GM21526 (cell line): ENCODE data around the gene MEIS3.
"Not testable (repeated sequence)": the region's sequence is repeated elsewhere in the genome, so short reads cannot be mapped to it uniquely, and the experiment has no call there.

ENCODE experiments used
- ATAC-seq: cut with Tn5 transposase; IDR thresholded peaks from one replicate; pipeline ENCODE4 v1.9.1; 2021; ENCODE audit warnings: moderate library complexity; ENCODE audit not compliant: unreplicated experiment, low FRiP score

MEIS3 gene

DNA sequence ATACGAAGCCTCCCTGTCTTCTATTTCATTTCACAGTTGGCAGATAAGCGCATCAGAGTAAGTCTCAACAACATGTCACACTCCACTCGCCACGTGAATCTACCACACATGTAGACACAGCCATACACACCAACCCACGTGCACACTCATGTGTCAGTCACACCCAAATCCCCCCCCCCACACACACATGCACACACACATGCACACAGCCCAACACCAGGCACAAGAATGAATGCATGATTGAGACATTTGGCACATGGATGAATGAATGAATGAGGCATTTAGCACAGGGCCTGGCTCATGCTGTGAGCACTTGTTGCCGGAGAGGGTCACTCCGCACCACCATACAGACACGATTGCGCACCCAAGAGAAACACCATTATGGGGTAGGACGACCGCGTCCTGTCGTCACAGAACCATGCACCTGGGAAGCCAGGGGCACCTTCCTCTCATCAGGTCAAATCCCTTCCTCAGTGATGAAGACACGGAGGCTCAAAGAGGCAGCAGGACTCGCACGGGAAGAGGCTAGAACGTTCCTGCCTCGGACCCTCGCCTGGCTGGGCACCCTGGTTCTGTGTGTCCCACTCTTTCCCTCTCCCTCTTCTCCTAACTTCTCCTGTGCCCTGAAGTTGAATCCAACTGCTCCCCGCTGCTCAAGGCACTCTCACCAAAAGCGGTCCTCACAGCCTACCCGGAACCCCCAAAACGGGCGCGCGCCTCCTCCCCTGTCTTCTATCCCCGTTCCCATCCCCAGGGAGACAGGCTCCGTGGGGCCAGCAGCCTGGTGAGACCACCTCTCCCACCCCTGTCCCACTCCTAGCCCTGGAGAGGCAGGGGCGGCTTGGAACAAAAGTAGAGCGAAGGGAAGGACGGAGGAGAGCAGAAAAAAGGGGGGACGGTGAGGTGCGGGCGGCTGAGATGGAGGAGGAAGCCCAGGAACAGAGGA, 1.3 kb downstream of the MEIS3 start:
- ATAC-seq: no peak

DNA sequence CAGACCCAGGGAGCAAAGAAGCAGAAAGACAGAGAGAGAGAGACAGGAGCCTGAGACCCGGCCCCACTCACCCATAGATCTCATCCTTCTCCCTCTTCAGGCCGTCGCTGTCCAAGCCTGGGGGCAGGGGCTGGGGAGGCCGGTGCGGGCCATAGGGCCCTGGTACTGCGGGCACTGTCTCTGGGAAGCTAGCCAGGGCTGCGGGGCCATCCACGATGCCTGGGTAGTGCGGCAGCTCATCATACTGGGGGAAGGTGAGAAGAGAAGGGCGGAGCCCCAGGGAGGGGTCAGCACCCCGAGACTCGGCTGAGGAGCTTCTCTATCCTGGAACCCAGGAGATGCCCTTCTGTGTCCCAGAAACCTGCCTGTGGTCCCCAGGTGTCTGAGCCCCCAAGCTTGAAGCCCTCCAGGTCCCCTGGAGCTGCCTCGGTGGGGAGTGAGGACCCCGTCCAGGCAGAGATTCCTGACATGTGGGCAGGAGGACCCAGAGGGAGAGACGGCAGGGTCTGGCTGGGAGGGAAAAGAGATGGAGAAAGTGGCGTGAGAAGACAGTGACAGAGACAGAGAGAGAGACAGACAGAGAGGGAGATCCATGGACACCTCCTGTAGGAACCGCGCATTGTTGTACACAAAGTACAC, 2.1 kb downstream of the MEIS3 start:
- no peak for ATAC-seq

DNA sequence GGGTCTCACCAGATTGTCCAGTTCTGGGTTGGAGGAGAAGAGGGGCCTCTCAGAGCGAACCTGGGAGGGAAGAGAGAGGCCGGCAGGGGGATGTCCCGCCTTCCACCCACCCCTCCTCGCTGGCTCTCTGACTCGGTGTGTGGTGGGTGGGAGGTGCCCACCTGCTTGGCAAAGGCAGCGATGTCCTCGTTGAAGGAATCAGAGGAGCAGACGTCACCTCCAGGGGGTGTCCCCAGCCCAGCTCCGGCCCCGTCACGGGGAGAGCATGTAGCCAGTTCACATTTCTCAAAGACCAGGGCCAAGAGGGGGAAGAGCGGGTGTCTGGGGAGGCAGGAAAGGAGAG, 2.7 kb downstream of the MEIS3 start:
- ATAC-seq: no peak

DNA sequence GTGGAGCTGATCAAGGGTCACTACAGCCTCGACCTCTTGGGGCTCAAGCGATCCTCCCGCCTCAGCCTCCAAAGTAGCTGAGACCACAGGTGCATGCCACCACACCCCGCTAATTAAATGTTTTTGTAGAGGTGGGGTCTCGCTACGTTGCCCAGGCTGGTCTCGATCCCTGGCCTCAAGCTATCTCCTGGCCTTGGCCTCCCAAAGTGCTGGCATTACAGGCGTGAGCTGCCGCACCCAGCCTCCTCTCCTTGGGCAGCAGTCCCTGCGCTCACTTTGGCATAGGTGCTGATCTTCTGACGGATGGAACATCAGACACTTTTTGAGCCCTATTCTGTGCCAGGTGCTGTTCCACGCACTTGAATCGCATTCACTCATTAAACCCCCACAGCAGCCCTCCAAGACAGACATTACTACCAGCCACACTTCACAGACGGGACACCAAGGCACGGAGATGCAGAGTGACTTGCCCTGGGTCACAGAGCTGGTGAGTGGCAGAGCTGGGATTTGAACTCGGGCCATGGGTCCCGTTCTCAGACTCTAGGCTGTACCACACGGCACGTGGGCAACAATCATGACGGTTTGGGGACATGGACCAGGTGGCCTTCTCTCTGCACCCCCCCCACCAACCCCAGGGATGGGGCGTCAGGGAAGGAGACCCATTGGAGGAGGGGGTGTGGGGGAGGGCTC, 3.2 kb downstream of the MEIS3 start:
- no peak for ATAC-seq

DNA sequence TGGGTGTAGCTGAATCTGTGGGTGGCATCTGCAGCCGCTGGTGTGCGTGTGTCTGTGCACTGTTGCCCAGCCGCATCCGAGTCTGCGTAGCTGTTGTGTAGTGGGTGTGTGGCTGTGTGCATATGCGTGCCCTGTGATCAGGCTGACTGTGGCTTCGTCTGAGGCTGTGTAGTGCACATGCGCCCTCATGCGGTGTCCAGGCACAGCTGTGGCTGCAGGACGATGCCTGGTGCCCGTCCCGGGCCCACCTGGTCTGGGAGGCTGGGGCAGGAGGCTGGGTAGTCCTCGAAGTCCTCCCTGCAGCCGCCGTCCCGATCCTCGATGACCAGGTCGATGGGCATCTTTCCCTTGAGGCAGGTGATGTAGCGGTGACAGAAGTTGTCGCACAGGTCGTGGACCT, 4.9 kb downstream of the MEIS3 start:
- ATAC-seq: no peak

DNA sequence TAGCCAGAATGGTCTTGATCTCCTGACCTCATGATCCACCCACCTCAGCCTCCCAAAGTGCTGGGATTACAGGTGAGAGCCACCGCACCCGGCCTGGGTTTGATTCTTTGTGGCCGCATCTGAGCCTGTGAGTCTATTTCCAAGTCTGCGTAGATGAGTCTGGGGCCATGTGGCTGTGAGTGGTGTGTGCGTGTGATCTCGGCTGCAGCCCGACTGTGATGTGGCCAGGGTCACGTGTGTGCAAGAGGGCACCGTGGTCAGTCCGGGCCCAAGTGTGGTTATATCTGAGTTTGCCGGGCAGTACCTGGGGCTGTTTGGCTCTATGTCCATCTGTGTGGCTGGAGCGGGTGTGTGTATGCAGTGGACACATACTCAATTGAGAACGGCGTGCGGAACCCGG, 5.4 kb downstream of the MEIS3 start:
- ATAC-seq: no peak

DNA sequence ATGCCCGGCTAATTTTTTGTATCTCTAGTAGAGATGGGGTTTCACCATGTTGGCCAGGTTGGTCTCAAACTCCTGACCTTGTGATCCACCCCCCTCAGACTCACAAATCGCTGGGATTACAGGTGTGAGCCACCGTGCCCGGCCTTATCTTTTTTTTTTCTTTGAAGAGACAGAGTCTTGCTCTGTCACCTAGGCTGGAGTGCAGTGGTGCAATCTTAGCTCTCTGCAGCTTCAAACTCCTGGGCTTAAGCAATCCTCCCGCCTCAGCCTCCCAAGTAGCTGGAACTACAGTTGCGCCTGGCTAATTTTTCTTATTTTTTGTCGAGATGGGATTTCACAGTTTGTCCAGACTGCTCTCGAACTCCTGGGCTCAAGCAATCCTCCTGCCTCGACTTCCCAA, 7.6 kb downstream of the MEIS3 start:
- not testable (repeated sequence) for ATAC-seq

DNA sequence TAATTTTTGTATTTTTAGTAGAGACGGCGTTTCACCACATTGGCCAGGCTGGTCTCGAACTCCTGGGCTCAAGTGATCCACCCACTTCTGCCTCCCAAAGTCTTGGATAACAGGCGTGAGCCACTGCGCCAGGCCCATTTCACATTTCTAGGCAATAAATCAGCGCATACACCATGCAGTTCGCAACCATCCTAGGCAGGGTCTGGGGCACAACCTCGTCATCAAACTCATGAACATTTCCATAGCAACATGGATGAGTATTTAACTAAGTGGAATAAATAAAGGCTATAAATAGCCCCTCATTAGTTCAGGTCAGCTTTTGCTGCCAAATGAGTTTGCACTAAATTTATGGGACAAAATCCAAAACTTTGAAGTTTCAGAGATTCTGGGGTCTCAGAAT, 8.2 kb downstream of the MEIS3 start:
- no peak for ATAC-seq

DNA sequence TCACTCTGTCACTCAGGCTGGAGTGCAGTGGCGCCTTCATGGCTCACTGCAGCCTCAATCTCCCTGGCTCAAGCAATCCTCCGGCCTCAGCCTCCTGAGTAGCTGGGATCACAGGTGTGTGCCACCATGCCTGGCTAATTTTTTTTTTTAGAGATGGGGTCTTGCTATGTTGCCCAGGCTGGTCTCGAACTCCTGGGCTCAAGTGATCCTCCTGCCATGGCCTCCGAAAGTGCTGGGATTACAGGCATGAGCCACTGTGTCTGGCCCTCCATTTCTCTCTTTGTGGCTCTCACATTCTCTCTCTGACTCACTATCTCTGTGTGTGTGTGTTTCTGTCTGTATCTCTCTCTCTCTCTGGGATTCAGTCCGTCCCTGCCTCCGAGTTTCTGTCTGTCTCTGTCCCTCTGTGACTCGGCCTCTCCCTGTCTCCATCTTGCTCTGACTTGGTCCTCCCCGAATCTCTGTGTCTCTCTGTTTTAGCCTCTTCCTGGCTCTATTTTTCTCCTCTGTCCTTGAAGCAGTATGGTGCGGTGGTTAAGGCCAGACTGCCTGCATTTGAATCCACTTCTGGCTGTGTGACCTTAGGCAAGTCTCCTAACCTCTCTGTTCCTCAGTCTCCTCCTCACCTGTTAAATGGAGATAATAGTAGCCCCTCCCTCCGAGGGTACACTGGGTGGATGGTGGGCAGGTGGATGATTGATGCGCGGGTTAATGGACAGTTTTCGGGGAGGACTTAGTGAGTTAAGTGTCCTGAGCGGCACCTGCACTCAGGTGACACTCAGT, 11.0 kb downstream of the MEIS3 start:
- ATAC-seq: no peak

DNA sequence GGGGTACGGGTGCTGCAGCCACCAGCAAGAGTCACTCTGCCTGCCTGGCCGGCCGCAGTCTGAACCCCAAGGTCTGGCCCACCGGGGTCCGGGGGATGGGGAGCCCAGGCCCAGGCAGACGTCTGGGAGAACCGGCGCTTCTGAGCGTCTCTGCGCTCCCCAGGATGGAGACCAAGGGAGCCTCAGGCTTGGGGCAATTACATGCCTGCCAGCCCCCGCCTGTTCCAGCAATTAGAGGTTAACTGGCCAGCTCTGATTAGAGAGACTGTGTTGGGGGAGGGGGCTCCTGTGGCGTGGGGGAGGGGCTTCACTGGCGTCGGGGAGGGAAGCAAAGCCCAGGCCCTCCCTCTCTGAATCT, 11.9 kb downstream of the MEIS3 start:
- no peak for ATAC-seq

DNA sequence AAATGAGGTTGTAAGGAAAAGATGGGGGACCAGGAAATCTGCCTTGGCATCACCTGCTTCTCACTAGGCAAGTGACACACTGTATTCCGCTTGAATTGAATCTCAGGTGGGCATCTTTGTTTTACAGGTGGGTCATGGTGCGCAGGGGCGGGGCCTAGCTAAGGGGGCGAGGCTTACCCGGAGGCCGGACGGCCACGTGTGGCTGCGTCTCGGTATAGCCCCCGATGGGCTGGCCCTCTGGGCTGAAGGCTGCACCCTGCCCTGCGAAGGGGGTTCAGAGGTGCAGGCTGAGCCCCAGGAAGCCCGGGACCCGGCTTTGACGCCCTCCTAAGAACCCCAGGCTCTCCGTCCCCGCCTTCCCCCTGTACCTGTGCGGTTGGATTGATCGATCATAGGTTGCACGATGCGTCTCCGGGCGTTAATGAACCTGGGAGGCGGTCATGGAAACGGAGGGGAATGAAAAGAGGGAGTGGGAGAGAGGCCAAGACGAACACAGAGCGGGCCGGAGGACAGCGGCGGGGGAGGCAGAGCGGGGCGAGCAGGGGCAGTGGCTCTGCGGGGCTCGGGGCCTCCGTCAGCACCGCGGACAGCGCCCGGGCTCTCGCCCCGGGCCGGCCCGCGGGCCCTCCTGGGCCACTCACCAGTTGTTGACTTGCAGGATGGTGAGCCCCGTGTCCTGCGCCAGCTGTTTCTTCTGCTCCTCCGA, 12.5 kb downstream of the MEIS3 start:
- no peak for ATAC-seq

DNA sequence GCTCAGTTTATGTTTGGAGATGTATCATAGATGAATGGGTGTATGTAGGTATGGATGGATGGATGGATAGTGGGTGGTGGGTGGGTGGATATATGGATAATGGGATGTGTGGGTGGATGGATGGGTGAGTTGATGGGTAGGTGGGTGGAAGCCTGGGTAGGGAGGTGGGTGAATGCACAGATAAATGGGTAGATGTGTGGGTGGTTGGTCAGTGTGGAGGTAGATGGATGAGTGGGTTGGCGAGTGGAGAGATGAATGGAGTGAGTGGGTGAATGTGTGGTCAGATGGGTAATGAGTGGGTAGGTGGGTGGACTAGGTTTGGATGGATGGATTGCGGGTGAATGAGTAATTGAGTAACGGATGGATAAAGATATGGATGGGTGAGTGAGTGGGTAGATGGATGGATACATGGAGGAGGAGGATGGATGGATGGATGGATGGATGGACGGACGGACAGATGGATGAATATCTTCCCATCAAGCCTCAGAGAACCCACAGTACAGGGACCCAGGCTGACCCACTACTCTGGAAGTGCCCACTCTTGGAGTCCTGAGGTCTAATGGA, 13.4 kb downstream of the MEIS3 start:
- ATAC-seq: no peak

DNA sequence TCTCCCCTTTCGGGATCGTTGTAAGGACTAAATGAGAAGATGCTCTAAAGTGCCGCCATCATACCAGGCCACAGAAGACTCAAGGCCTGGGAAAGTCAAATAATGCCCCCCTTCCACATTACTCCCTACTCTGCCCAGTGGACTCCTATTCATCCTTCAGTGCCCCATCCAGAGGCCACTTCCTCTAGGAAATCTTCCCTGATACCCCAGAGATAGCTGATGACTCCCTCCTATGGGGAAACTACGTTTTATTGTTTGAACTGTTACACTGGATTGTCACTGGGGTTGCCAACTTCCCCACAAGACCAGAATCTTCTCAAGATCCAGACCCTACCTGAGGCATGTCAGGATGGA, 14.2 kb downstream of the MEIS3 start:
- no peak for ATAC-seq

DNA sequence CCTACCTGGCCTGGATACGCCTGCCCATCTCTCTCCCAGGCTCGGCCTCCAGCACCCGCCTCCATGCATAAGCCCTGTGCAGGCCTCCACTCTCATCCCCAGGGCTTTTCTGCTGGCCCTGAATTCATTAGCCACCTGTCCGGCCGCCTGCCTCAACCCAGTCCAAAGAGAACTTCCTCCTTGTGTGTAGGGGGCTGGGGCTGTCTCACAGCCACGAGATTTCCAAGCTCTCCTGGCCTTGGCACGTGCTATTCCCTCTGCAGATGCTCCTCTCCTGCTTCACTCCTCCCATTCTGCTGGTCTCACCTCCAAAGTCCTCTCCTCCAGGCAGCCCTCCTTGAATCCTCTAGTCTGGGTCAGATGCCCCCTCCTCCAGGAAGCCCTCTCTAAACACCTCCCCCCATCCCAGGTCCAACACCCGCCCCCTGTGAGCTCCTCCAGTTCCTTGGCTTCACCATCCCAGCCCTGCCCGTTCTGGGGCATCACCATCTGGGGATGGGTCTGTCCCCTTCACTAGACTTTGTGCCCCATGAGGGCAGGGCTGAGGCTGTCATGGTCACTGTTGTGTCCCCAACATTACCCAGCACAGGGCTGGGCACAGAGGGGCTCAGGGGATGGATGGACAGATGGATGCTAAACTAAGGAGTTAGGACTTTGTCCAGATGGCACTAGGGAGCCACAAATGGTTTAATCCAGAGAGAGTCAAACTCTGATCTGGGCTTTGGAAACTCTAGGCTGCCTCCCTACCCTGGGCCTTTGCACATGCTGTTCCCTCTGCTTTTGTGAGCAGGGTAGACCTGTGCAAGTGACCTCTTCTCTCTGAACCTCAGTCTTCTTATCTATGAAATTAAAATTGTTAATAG, 14.8 kb downstream of the MEIS3 start:
- no peak for ATAC-seq

DNA sequence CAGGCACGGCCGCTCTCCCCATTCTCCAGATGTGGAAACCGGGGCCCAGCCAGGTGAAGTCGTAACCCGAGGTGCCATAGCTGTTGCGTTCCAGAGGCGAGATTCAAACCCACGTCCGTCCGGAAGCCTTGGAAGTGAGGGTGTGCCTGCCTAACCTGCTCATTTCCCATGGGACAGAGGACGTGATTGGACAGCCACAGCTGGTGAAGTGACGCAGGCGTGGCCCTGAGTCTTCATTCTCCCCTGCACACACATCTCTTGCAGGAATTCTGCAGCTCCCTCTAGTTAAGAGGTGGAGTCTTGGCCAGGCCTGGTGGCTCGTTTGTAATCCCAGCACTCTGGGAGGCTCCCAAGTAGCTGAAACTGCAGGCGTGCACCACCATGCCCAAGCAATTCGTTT, 16.8 kb downstream of the MEIS3 start:
- no peak for ATAC-seq

DNA sequence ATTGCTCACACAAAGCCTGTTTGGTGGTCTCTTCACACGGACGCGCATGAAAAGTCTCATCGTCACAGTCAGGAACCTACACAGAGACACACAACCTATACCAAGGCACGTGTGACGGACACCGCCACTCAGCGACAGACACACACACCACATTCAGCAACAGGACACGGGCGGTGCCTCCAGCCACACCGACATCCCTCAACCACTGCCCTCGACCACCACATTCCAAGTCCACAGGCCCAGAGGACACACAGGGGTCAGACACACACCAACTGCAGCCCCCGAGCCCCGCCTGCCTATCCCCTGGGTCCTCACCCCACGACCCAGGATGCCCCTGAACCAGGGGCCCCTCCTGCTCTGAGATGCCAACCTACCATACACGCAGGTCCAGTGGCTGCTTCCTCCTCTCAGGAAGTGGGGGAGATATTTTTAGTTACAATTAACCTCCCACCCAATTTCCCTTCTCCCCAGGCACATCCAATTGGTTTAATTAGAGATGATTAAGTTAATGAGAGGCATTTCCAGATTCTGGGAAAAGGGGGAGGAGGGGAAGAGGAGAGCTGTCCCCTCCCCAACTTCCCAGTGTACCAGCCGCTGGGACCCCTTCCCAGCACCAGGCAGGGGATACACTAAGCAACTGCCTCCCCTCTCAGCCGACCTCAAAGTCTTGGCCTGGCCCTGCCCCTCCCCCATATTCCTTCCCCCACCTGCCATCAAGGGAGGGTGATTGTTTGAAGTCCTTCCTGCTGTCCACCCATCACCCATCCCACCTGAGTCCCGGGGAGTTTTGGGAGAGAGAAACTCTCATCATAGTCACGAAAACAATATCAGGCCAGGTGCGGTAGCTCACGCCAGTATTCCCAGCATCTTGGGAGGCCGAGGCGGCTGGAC, 20.4 kb downstream of the MEIS3 start:
- no peak for ATAC-seq

DNA sequence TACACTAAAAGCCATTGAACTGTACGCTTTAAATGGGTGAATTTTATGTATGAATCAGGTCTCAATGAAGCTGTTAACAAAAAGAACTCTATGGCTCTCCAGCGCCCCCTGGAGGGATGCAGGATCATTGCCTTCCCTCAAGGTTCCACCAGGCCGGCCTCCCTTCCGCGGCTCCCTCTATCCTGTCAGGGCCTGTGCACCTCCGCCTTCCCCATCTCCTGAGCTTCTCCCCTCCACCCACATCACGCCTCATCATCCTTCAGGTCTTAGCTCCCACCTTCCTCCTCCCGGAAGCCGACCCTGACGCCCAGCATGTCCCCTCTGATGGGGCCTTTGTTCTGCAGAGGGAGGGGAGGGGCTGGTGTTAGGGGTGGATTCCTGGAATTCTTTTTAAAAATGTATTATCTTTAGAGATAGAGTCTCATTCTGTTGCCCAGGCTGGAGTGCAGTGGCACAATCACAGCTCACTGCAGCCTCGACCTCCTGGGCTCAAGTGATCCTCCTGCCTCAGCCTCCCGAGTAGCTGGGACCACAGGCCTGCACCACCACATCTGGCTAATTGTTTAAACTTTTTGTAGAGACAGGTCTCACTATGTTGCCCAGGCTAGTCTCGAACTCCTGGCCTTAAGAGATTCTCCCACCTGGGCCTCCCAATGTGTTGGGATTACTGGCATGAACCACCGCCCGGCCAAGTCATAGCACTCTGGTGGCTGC, 27.7 kb downstream of the MEIS3 start:
- no peak for ATAC-seq
